ENCODE data around the gene OR2T1.

The OR2T1 gene

DNA sequence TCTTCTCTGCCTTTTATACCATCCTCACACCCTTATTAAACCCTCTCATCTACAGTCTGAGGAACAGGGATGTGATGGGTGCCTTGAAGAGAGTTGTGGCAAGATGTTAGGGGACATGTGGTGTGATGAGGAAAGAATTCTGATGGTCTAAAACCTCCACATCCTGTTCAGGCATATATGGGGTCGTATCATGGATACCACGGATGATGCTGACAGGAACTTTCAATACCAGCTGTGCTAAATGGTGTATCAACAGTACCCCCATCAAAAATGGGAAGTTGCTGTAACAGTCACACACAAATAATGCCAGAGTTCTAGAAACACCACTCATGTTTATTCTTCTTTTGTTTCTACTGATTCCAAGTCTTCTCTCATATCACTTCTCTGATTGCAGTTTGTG is 14.4 kb upstream of the OR2T1 start:
- Histone ChIP-seq H3K36me3 (ENCODE audit: insufficient read depth, low read length) (no peaks in the 10 kb centered on the region), H3K9me3 (ENCODE audit: insufficient read depth, low read depth, low read length) (no peaks in the 10 kb centered on the region), H3K4me1 (ENCODE audit: insufficient read depth, low read length, poor library complexity, severe bottlenecking) (no peaks in the 10 kb centered on the region), H3K79me2 (ENCODE audit: insufficient read depth, low read length) (no peaks in the 10 kb centered on the region), H3K4me2 (ENCODE audit: low read depth, low read length, poor library complexity, severe bottlenecking) (no peak overlapping the region), H3K9me2 (replicated peaks; ENCODE audit: low read depth, low read length) (no peaks in the 10 kb centered on the region), H3K27me3 (ENCODE audit: insufficient read depth, low read length, poor library complexity, severe bottlenecking) (no peaks in the 10 kb centered on the region), H2AFZ (ENCODE audit: low read length) (no peak overlapping the region), H4K20me1 (ENCODE audit: insufficient read depth, low read length, poor library complexity, severe bottlenecking) (no peaks in the 10 kb centered on the region), H3K9ac (ENCODE audit: low read depth, low read length, poor library complexity, severe bottlenecking) (no peak overlapping the region), H3F3A (ENCODE audit: low read depth) (no peaks in the 10 kb centered on the region), H3K4me3 (ENCODE audit: low read length, poor library complexity, severe bottlenecking) (no peak overlapping the region)
- TF ChIP-seq, protein P1, sequence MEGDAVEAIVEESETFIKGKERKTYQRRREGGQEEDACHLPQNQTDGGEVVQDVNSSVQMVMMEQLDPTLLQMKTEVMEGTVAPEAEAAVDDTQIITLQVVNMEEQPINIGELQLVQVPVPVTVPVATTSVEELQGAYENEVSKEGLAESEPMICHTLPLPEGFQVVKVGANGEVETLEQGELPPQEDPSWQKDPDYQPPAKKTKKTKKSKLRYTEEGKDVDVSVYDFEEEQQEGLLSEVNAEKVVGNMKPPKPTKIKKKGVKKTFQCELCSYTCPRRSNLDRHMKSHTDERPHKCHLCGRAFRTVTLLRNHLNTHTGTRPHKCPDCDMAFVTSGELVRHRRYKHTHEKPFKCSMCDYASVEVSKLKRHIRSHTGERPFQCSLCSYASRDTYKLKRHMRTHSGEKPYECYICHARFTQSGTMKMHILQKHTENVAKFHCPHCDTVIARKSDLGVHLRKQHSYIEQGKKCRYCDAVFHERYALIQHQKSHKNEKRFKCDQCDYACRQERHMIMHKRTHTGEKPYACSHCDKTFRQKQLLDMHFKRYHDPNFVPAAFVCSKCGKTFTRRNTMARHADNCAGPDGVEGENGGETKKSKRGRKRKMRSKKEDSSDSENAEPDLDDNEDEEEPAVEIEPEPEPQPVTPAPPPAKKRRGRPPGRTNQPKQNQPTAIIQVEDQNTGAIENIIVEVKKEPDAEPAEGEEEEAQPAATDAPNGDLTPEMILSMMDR (conservative IDR thresholded peaks at IDR 0.05; ENCODE audit: low read length) = no peak
- TF ChIP-seq EZH2phosphoT487 (IDR thresholded peaks at IDR 0.05; ENCODE audit: borderline replicate concordance) = no peak

DNA sequence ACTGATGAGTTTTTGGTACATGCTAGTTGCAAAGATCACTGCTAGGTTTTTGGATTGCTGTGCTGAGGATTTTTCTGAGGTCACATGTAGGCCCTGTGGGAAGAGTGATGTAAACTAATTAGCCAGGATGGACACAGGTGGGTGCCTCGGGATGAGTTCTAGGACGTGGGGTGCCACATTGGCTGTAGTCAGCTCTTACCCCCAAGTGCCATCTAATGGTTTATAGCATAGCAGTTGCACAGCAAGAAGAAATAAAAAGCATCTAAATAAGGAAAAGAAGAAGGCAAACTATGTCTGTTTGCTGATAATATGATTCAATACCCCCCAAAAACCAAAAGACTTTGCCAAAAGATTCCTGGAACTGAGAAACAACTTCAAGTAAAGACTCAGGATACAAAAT is 9.8 kb upstream of the OR2T1 start:
- H3K4me3 ChIP-seq (ENCODE audit: low read length, poor library complexity, severe bottlenecking) = no peak overlapping the region
- no peaks in the 10 kb centered on the region for H3K4me1 ChIP-seq (ENCODE audit: insufficient read depth, low read length, poor library complexity, severe bottlenecking)
- H3K4me2 ChIP-seq (ENCODE audit: low read depth, low read length, poor library complexity, severe bottlenecking) = no peak overlapping the region
- no peak overlapping the region for H2AFZ ChIP-seq (ENCODE audit: low read length)
- H3K9me2 ChIP-seq (replicated peaks; ENCODE audit: low read depth, low read length) = no peaks in the 10 kb centered on the region
- H3F3A ChIP-seq (ENCODE audit: low read depth) = no peaks in the 10 kb centered on the region
- TF ChIP-seq EZH2phosphoT487 (IDR thresholded peaks at IDR 0.05; ENCODE audit: borderline replicate concordance) = no peak
- TF ChIP-seq, protein P1 (conservative IDR thresholded peaks at IDR 0.05; ENCODE audit: low read length) = no peak
- H3K36me3 ChIP-seq (ENCODE audit: insufficient read depth, low read length) = no peaks in the 10 kb centered on the region
- H3K9ac ChIP-seq (ENCODE audit: low read depth, low read length, poor library complexity, severe bottlenecking) = no peak overlapping the region
- H4K20me1 ChIP-seq (ENCODE audit: insufficient read depth, low read length, poor library complexity, severe bottlenecking) = no peaks in the 10 kb centered on the region
- H3K79me2 ChIP-seq (ENCODE audit: insufficient read depth, low read length) = no peaks in the 10 kb centered on the region
- no peaks in the 10 kb centered on the region for H3K27me3 ChIP-seq (ENCODE audit: insufficient read depth, low read length, poor library complexity, severe bottlenecking)
- no peaks in the 10 kb centered on the region for H3K9me3 ChIP-seq (ENCODE audit: insufficient read depth, low read depth, low read length)

DNA sequence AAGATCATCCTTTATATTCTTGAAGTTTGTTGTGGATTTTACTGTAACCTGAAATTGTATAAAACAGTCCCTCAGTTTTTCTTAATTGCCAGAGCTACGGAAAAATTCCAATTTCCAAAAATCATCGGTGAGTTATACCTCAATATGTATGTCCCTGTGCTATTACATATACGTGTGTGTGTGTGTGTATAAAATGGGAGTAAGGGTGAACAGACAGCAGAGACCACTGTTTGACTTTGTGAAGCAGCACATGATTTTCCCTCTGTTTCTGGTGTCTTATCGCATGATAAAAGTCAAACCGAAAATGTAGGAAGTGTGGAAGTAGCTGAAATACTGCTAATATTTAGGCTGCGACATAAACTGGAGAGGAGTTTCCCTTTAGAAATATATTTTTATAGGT is 1.2 kb downstream of the OR2T1 start:
- H4K20me1 ChIP-seq (ENCODE audit: insufficient read depth, low read length, poor library complexity, severe bottlenecking) = no peaks in the 10 kb centered on the region
- H2AFZ ChIP-seq (ENCODE audit: low read length) = no peak overlapping the region
- H3K9me2 ChIP-seq (replicated peaks; ENCODE audit: low read depth, low read length) = no peaks in the 10 kb centered on the region

More for the DNA sequence above, 1.2 kb downstream of the OR2T1 start:
- no peaks in the 10 kb centered on the region for H3K79me2 ChIP-seq (ENCODE audit: insufficient read depth, low read length)
- no peak overlapping the region for H3K4me3 ChIP-seq (ENCODE audit: low read length, poor library complexity, severe bottlenecking)
- no peak overlapping the region for H3K4me2 ChIP-seq (ENCODE audit: low read depth, low read length, poor library complexity, severe bottlenecking)
- H3F3A ChIP-seq (ENCODE audit: low read depth) = peaks cover 2% of the 10 kb centered on the region; the same call in 1 of the 2 replicates
- TF ChIP-seq, protein P1 (conservative IDR thresholded peaks at IDR 0.05; ENCODE audit: low read length) = peak; percentile 43
- TF ChIP-seq EZH2phosphoT487 (IDR thresholded peaks at IDR 0.05; ENCODE audit: borderline replicate concordance) = no peak
- no peaks in the 10 kb centered on the region for H3K27me3 ChIP-seq (ENCODE audit: insufficient read depth, low read length, poor library complexity, severe bottlenecking)
- H3K9me3 ChIP-seq (ENCODE audit: insufficient read depth, low read depth, low read length) = peaks cover 4% of the 10 kb centered on the region; the same call in 1 of the 2 replicates
- no peaks in the 10 kb centered on the region for H3K4me1 ChIP-seq (ENCODE audit: insufficient read depth, low read length, poor library complexity, severe bottlenecking)
- H3K9ac ChIP-seq (ENCODE audit: low read depth, low read length, poor library complexity, severe bottlenecking) = no peak overlapping the region
- no peaks in the 10 kb centered on the region for H3K36me3 ChIP-seq (ENCODE audit: insufficient read depth, low read length)
